Cardiac fibroblast (primary cell): ENCODE results near the gene SLC47A2.

Experiments
- DNase-seq, 2 donors: peaks; one replicate each; pipeline versions ENCODE4 v3.0.0 to v3.0.0-alpha.2; 2010; ENCODE audit warnings: low read depth in 2 of 2
- H3K4me3 ChIP-seq, 2 donors: replicated peaks in 1 of 2; 1 replicate in 1 of 2; 2 replicates in 1 of 2; pipeline ENCODE4 v1.5.1; 2011; ENCODE audit warnings: low read depth in 2 of 2, low read length in 2 of 2, mild to moderate bottlenecking in 2 of 2, moderate library complexity in 1 of 2
- CTCF ChIP-seq: IDR thresholded peaks from one replicate; pipeline ENCODE4 v1.5.1; 2011; ENCODE audit warnings: low read depth, mild to moderate bottlenecking, low read length, inconsistent platforms

The SLC47A2 gene

DNA sequence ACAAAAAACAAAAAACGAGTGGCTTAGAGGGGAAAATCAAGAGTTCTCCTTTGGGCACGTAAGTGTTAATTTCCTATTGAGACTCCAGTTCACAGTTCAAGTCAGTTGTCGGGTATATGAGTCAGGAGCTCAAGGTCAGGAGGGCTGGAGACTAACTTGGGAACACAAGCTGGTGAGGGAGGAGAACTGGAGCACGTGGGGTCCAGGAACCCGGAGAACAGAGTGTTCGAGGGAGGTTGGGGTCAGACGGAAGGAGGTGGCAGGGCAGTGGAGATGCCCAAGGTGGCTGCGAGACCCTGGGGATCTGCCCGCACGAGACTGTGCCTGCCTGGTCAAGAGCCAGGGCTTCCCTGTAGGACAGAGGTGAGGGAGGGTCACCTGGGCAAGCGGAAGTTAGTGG, 19.7 kb upstream of the SLC47A2 start:
- no peak for DNase-seq
- no peak for TF ChIP-seq CTCF
- no peak overlapping the region for H3K4me3 ChIP-seq

- no peak overlapping the region for H3K4me3 ChIP-seq
- DNase-seq, result no peak
- TF ChIP-seq CTCF, result no peak
Observed at GRCh38 chr17:19733953-19734526, 17.7 kb upstream of the SLC47A2 start.

DNA sequence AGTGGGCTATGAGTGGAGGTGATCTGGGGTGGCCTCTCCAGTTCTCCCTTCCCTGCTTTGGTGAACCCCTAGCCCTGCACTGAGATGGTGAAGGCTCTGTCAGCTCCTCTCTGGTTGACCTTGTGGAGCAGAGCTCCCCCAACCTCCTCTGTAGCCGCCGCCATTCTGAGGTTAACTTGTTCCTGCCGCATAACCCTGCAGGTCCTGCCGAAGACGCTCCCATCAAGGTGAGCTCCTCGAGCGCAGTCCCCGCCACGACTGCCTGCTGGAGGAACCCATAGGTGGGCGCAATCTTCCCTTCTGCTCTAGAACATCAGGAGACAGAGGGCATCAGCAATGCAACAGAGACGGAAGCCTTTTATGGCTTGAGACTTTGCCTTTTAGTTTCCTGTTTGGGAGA, 15.2 kb upstream of the SLC47A2 start:
- DNase-seq, result no peak
- no peak for TF ChIP-seq CTCF
- H3K4me3 ChIP-seq, result no peak overlapping the region

GRCh38 chr17:19730843-19731242, 14.5 kb upstream of the SLC47A2 start:
- no peak overlapping the region for H3K4me3 ChIP-seq
- no peak for TF ChIP-seq CTCF
- no peak for DNase-seq

GRCh38 chr17:19729900-19730299, 13.5 kb upstream of the SLC47A2 start:
- DNase-seq, result no peak
- H3K4me3 ChIP-seq, result no peak overlapping the region
- TF ChIP-seq CTCF, result no peak

DNA sequence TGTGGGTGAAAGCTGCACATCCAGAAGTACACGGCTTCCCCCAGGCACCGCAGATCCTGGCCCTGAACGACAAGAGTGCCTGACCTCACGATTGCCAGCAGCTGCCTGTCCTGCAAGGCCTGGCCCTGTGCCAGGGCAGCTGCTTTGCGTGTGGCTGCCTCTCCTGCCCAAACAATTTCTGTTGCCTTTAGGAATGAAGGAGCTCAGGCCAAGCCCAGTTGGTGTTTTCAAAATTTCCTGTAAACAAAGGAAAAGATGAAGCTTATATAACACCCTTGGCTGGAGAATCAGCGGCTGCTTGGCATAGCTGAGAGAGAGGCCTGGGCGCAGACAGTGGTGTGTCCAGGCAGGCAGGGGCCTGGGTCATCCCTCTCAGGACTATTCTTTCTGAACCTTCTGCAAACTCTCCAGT, 11.7 kb upstream of the SLC47A2 start:
- no peak for TF ChIP-seq CTCF
- DNase-seq, result peak; percentile 82 to 96
- no peak overlapping the region for H3K4me3 ChIP-seq

DNA sequence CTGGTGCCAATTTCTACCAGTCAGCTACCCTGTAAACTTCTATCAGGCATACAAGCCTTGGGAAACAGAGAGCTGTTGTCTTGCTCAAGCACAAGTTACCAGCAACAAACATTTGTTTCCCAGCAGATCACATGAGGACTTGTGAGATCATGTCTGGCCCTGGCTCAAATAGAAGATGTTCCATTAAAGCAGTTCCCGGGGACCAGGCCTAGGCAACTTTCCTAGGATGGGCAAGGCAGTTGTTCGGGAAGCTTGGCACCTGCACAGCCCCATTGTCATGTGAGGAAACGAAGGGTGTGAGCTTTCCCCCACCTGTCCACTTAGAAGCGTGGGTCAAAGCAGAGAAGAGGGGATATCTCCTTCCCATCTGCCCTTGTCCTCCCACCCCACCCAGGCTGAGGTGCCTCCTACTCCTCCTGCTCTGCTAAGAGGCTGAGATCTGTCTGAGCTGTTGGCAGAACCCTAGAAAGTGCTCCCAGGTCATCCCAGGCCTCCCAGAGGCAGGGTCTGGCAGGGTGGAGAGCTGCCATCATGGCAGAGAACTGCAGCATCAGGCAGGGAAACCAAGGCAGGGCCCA, 11.2 kb upstream of the SLC47A2 start:
- no peak for TF ChIP-seq CTCF
- DNase-seq, result peak; percentile 90 to 97
- H3K4me3 ChIP-seq, result no peak overlapping the region
